ENCODE results near the gene ZW10. TPM values are rescaled to one million over a fixed set of nuclear protein-coding genes. Genes with fewer than 3 reads are reported as not detected.

ZW10 gene
- total RNA-seq, 4 donors from 2014 or later = 5.6 to 11.9 (median 8.6) TPM

DNA sequence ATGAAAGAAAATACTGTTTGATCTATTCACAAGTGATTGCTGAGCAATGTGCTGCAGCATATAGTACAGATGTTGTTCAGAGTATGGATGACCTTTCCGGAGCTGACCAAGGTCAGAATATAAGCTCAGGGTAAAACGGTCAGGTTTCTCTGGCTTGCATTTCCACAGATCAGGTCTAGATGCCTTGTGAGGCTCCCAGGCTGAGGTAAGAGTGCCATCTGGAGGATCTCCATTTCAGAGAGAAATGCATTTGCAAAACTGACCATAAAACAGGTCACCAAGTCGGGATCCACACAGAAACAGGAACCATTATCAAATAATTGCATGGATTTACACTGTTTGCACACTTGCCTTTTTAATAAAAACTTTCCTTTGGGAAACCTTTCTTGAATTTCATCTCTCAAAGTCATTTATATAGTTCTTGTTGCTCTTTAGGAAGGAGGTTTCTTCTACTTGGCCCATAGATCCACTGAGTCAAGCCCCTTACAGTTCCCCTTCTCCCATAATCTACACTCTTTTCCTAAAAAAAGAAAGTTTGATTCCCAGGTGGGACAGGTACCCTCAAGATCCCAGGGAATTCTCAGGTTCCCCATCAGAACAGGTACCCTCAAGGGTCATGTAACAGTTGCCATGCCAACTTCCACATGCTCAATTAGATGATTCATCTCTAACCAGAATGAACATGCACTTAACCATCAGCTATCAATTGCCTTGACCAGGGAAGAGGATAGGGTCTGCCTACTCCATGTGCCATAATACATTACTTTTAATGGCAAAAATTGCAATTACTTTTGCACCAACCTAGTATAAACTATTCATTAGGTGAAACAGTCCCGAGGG lies 42.4 kb downstream of the ZW10 start:
- Histone ChIP-seq H3K27ac (no peak overlapping the region), H3K36me3 (peaks cover 0 to 22% (median 4%) of the 10 kb centered on the region in 4 donors), H3K4me1 (peaks cover 0 to 7% (median 0%) of the 10 kb centered on the region in 4 donors), H3K4me3 (no peak overlapping the region), H3K9me3 (no peaks in the 10 kb centered on the region), H3K27me3 (no peaks in the 10 kb centered on the region)
- TF ChIP-seq EP300 (IDR thresholded peaks at IDR 0.05; ENCODE audit: low read depth) (no peak), POLR2AphosphoS5 (IDR thresholded peaks at IDR 0.05) (no peak), POLR2A (IDR thresholded peaks at IDR 0.05) (no peak)
- TF ChIP-seq, protein P1, sequence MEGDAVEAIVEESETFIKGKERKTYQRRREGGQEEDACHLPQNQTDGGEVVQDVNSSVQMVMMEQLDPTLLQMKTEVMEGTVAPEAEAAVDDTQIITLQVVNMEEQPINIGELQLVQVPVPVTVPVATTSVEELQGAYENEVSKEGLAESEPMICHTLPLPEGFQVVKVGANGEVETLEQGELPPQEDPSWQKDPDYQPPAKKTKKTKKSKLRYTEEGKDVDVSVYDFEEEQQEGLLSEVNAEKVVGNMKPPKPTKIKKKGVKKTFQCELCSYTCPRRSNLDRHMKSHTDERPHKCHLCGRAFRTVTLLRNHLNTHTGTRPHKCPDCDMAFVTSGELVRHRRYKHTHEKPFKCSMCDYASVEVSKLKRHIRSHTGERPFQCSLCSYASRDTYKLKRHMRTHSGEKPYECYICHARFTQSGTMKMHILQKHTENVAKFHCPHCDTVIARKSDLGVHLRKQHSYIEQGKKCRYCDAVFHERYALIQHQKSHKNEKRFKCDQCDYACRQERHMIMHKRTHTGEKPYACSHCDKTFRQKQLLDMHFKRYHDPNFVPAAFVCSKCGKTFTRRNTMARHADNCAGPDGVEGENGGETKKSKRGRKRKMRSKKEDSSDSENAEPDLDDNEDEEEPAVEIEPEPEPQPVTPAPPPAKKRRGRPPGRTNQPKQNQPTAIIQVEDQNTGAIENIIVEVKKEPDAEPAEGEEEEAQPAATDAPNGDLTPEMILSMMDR (IDR thresholded peaks at IDR 0.05) = peak; percentile 37 to 55 (median 51)
- in situ Hi-C loops (cut with MboI; ENCODE audit: low pct_ligation_motif_present in 1 of 4, low pct_unique_long_range_greater_than_20kb in 1 of 4, low sequenced_read_pairs in 3 of 4) (loop anchor here (10.0 to 25.0 kb wide), 4 partner anchors 194 to 426 kb away; partner anchors contain the start of gene TTC12 (in 2 of the 4)), intact Hi-C loops (cut with DNase I; ENCODE audit: low total_unique reads) (loop anchor here (10.0 kb wide), 1 partner anchor 426 kb away; no protein-coding TSS in a partner anchor)
- peak; percentile 37 for DNase-seq
- WGBS, 2 donors (ENCODE audit: low coverage in 1 of 2) = 28 to 49% methylated on average over 4 of the region's 4 CpGs

DNA sequence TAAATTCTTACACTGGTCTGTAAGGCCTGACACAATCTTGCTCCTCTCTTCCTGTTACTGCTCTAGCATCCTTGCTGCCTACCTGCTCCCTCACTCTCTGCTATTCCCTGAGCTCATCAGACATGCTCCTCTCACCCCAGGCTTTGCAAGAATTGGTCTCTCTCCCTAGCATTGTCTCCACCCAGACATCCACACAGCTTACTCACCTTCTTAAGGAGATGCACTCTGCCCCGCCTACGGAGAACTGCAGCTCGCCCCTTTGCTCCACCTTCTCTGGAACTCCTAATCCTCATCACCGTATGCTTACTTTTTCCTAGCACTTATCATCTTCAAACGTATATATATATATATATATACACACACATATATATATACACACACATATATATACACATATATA lies 44.0 kb downstream of the ZW10 start:
- intact Hi-C loops (cut with DNase I; ENCODE audit: low total_unique reads) = loop anchor here (5.0 kb wide), 1 partner anchor 1338 kb away; no protein-coding TSS in a partner anchor
- no peaks in the 10 kb centered on the region for H3K9me3 ChIP-seq
- no peak for DNase-seq
- H3K4me1 ChIP-seq = peaks cover 0 to 17% (median 0%) of the 10 kb centered on the region in 4 donors
- H3K27ac ChIP-seq = no peak overlapping the region
- no peak for TF ChIP-seq POLR2A (IDR thresholded peaks at IDR 0.05)
- no peak for TF ChIP-seq EP300 (IDR thresholded peaks at IDR 0.05; ENCODE audit: low read depth)
- TF ChIP-seq, protein P1 (IDR thresholded peaks at IDR 0.05) = no peak
- no peak for TF ChIP-seq POLR2AphosphoS5 (IDR thresholded peaks at IDR 0.05)
- H3K27me3 ChIP-seq = no peaks in the 10 kb centered on the region
- peaks cover 0 to 11% (median 3%) of the 10 kb centered on the region in 4 donors for H3K36me3 ChIP-seq
- WGBS, 2 donors (ENCODE audit: low coverage in 1 of 2) = 57 to 72% methylated on average over 5 of the region's 5 CpGs
- H3K4me3 ChIP-seq = no peak overlapping the region
- in situ Hi-C loops (cut with MboI; ENCODE audit: low pct_ligation_motif_present in 1 of 4, low pct_unique_long_range_greater_than_20kb in 1 of 4, low sequenced_read_pairs in 3 of 4) = loop anchor here in 2 of 4 donors (25.0 kb wide), 2 partner anchors 192 to 417 kb away; partner anchors contain the start of gene TTC12 (in 1 of the 2)

DNA sequence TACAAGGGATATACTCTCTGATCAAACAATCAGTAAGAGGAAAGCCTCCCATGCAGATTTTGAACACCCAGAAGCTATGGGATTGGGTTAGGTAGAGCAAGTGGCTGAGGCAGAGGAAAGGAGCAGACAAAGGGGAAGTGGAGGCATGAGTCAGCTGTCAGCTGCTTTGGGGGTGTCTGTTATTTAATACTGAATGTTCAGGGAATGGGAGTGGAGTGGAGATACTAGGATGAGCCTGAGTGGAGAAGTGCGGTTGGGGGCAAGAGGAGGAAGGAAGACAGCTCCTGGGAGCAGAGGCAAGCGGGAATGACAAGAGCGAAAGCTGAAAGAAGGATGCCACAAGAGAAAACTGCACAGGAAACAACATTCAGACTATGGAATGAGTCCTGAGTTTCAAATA lies 44.7 kb downstream of the ZW10 start:
- Histone ChIP-seq H3K9me3 (no peaks in the 10 kb centered on the region), H3K4me1 (peaks cover 0 to 17% (median 0%) of the 10 kb centered on the region in 4 donors), H3K27me3 (no peaks in the 10 kb centered on the region), H3K4me3 (no peak overlapping the region), H3K36me3 (peaks cover 0 to 11% (median 3%) of the 10 kb centered on the region in 4 donors), H3K27ac (no peak overlapping the region)
- TF ChIP-seq POLR2AphosphoS5 (IDR thresholded peaks at IDR 0.05) (no peak), POLR2A (IDR thresholded peaks at IDR 0.05) (no peak), EP300 (IDR thresholded peaks at IDR 0.05; ENCODE audit: low read depth) (no peak)
- TF ChIP-seq, protein P1 (IDR thresholded peaks at IDR 0.05) = no peak
- WGBS, 2 donors (ENCODE audit: low coverage in 1 of 2) = 80 to 83% methylated on average over 3 of the region's 3 CpGs
- in situ Hi-C loops (cut with MboI; ENCODE audit: low pct_ligation_motif_present in 1 of 4, low pct_unique_long_range_greater_than_20kb in 1 of 4, low sequenced_read_pairs in 3 of 4) = loop anchor here in 2 of 4 donors (25.0 kb wide), 2 partner anchors 192 to 417 kb away; partner anchors contain the start of gene TTC12 (in 1 of the 2)
- intact Hi-C loops (cut with DNase I; ENCODE audit: low total_unique reads) = loop anchor here (5.0 kb wide), 1 partner anchor 1338 kb away; no protein-coding TSS in a partner anchor
- DNase-seq = no peak

DNA sequence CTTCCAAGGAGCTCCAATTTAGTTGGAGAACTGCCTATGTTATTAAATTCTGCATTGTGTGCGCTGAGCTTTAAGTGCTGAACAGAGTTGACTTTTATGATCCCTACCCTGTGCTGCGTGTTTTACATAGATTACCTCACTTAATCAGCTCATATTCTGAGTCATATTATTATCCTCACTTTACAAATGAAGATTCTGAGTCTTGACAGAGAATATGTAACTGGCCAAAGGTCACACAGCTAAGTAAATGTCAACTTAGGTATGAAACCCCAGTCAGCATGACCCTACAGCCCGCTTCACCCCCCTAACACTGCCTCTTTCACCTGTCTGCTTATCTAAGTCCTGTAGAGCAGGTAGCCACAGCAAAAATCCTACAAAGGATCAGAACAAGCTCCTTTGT lies 47.6 kb downstream of the ZW10 start:
- Histone ChIP-seq H3K4me1 (peaks cover 0 to 17% (median 0%) of the 10 kb centered on the region in 4 donors), H3K27me3 (no peaks in the 10 kb centered on the region), H3K36me3 (no peaks in the 10 kb centered on the region), H3K27ac (no peak overlapping the region), H3K9me3 (no peaks in the 10 kb centered on the region), H3K4me3 (no peak overlapping the region)
- in situ Hi-C loops (cut with MboI; ENCODE audit: low pct_ligation_motif_present in 1 of 4, low pct_unique_long_range_greater_than_20kb in 1 of 4, low sequenced_read_pairs in 3 of 4) (loop anchor here in 2 of 4 donors (25.0 kb wide), 2 partner anchors 189 to 414 kb away; partner anchors contain the start of gene TTC12 (in 1 of the 2)), intact Hi-C loops (cut with DNase I; ENCODE audit: low total_unique reads) (loop anchor here (5.0 kb wide), 1 partner anchor 1341 kb away; no protein-coding TSS in a partner anchor)
- 53 to 83% methylated on average over 2 to 3 of the region's 3 CpGs for WGBS, 2 donors (ENCODE audit: low coverage in 1 of 2)
- TF ChIP-seq EP300 (IDR thresholded peaks at IDR 0.05; ENCODE audit: low read depth) = no peak
- DNase-seq = no peak

All from transverse colon (tissue), 4 donors.